ENCODE results near the gene KIFC3. TPM values are rescaled to one million over a fixed set of nuclear protein-coding genes. Genes with fewer than 3 reads are reported as not detected.

KIFC3 gene
- total and polyA plus RNA-seq, 2 of the 8 experiments (the other 6 are each of a cell fraction or from before 2014, with no cell fraction given) = 2.1 to 7.1 TPM

- no peak overlapping the region for H2AK5ac ChIP-seq (ENCODE audit: low read depth, low read length)
- H2BK12ac ChIP-seq (ENCODE audit: low read depth, low read length) = no peak overlapping the region
- H3K79me1 ChIP-seq (ENCODE audit: low read depth, low read length) = no peaks in the 10 kb centered on the region
- H4K91ac ChIP-seq (replicated peaks; ENCODE audit: insufficient read length, low read length) = no peak overlapping the region
- H3K4me2 ChIP-seq (ENCODE audit: insufficient read depth in 1 of 2, low read depth in 2 of 2, low read length in 2 of 2) = no peak overlapping the region
- no peak overlapping the region for H3K27ac ChIP-seq (ENCODE audit: low read depth, low read length)
- WGBS, 2 experiments (ENCODE audit: extremely low coverage in 1 of 2, insufficient coverage in 1 of 2, insufficient read length in 1 of 2, insufficient replicate concordance in 2 of 2, low coverage in 1 of 2, low lambda C conversion rate in 2 of 2, missing lambda C conversion rate in 1 of 2) = 78% methylated on average over 8 of the region's 8 CpGs; no CpG with 5 or more reads in 1 of the 2 experiments
- no peak overlapping the region for H2BK15ac ChIP-seq (ENCODE audit: low read length)
- peaks cover 0 to 3% (median 1%) of the 10 kb centered on the region in 4 experiments; a peak in 2 of 7 replicates for H3K27me3 ChIP-seq (replicated peaks in 1 of 4; ENCODE audit: control insufficient read depth in 3 of 4, extremely low read depth in 1 of 4, insufficient read depth in 3 of 4, low read length in 3 of 4)
- H4K20me1 ChIP-seq (replicated peaks in 1 of 2; ENCODE audit: control insufficient read depth in 1 of 2, insufficient read depth in 2 of 2, low read length in 2 of 2) = no peaks in the 10 kb centered on the region
- H3K14ac ChIP-seq (ENCODE audit: insufficient read length) = no peak overlapping the region
- no peak overlapping the region for H3K4ac ChIP-seq (replicated peaks; ENCODE audit: insufficient read length, low read depth, low read length)
- H4K5ac ChIP-seq (ENCODE audit: insufficient read length, low read depth, low read length) = no peak overlapping the region
- DNase-seq (ENCODE audit: low read depth in 1 of 2, low spot score in 2 of 2) = no peak
- H3K4me3 ChIP-seq (ENCODE audit: extremely low read depth in 1 of 4, insufficient read depth in 2 of 4, low read depth in 3 of 4, low read length in 4 of 4) = no peak overlapping the region
- TF ChIP-seq CBX5 (IDR thresholded peaks at IDR 0.05; ENCODE audit: low read depth, low read length) (no peak), CEBPB (IDR thresholded peaks at IDR 0.05; ENCODE audit: low read depth, low read length) (no peak), EP300 (IDR thresholded peaks at IDR 0.05; ENCODE audit: borderline replicate concordance in 1 of 2, low read depth in 2 of 2, low read length in 2 of 2) (no peak), POLR2A (IDR thresholded peaks at IDR 0.05; ENCODE audit: control extremely low read depth in 1 of 2, low read depth in 2 of 2, low read length in 2 of 2) (no peak), GTF2F1 (IDR thresholded peaks at IDR 0.05; ENCODE audit: borderline replicate concordance, low read depth, low read length) (no peak), FOSL1 (IDR thresholded peaks at IDR 0.05; ENCODE audit: insufficient read depth, low read depth, low read length) (no peak), SIX5 (IDR thresholded peaks at IDR 0.05; ENCODE audit: low read depth, low read length) (no peak), RXRA (IDR thresholded peaks at IDR 0.05; ENCODE audit: insufficient read depth, low read depth, low read length) (no peak), BRCA1 (IDR thresholded peaks at IDR 0.05; ENCODE audit: low read depth, low read length) (no peak), TAF7 (optimal IDR thresholded peaks at IDR 0.05; ENCODE audit: borderline replicate concordance, low read depth, low read length) (no peak)
- TF ChIP-seq, protein P1, sequence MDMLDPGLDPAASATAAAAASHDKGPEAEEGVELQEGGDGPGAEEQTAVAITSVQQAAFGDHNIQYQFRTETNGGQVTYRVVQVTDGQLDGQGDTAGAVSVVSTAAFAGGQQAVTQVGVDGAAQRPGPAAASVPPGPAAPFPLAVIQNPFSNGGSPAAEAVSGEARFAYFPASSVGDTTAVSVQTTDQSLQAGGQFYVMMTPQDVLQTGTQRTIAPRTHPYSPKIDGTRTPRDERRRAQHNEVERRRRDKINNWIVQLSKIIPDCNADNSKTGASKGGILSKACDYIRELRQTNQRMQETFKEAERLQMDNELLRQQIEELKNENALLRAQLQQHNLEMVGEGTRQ (IDR thresholded peaks at IDR 0.05; ENCODE audit: low read length) = no peak
- H3K9ac ChIP-seq (replicated peaks in 1 of 4; ENCODE audit: extremely low read depth in 1 of 4, low read depth in 3 of 4, low read length in 3 of 4) = no peak overlapping the region
- CTCF ChIA-PET (ENCODE audit: partially characterized antibody) = interaction anchor here (1.2 to 15.2 kb wide), 7 partner anchors 14 to 192 kb away, joined by 3 to 279 read pairs (median 5); no protein-coding TSS in a partner anchor
- POLR2A ChIA-PET (ENCODE audit: partially characterized antibody) = interaction anchor here (1.1 kb wide), 1 partner anchor 57 kb away, joined by 3 read pairs; the partner anchor contains the start of gene KATNB1
- H4K8ac ChIP-seq (ENCODE audit: extremely low read depth, insufficient read depth, low read length) = no peak overlapping the region
- H3K23ac ChIP-seq (ENCODE audit: insufficient read length) = no peak overlapping the region
- no peaks in the 10 kb centered on the region for H3K79me2 ChIP-seq (ENCODE audit: control insufficient read depth in 1 of 2, insufficient read depth in 2 of 2, low read length in 2 of 2)
- H3K56ac ChIP-seq (replicated peaks; ENCODE audit: insufficient read length, low read depth, low read length) = no peak overlapping the region
- H3K18ac ChIP-seq (ENCODE audit: extremely low read depth, low read length) = no peak overlapping the region
- H3K4me1 ChIP-seq (replicated peaks in 1 of 4; ENCODE audit: control insufficient read depth in 3 of 4, insufficient read depth in 4 of 4, low read length in 3 of 4) = peaks cover 0 to 10% (median 7%) of the 10 kb centered on the region in 4 experiments; a peak in 5 of 7 replicates
- no peaks in the 10 kb centered on the region for H3K23me2 ChIP-seq (ENCODE audit: low read depth, low read length)
- H2BK20ac ChIP-seq (ENCODE audit: low read length) = no peak overlapping the region
- H2BK5ac ChIP-seq (ENCODE audit: low read depth, low read length) = no peak overlapping the region
- H2AFZ ChIP-seq (ENCODE audit: low read length) = no peak overlapping the region
- no peak for FAIRE-seq
- H3K9me3 ChIP-seq (ENCODE audit: insufficient read depth in 2 of 2, low read depth in 1 of 2, low read length in 1 of 2) = no peaks in the 10 kb centered on the region
- H3K36me3 ChIP-seq (ENCODE audit: control insufficient read depth in 2 of 4, insufficient read depth in 4 of 4, low read length in 3 of 4) = no peaks in the 10 kb centered on the region
- H2BK120ac ChIP-seq (replicated peaks; ENCODE audit: low read depth, low read length) = no peak overlapping the region
Measured at GRCh38 chr16:57791893-57792461, 10.3 kb downstream of the KIFC3 start.
